Loucy (cell line): ENCODE data around the gene NIPSNAP3A.

Source experiments
- H2AFZ ChIP-seq: fragments of 200-600 bp; sonication (generic); 2 replicates; pipeline ENCODE4 v1.6.0; 2016; ENCODE audit warnings: antibody characterized with exemption, mild to moderate bottlenecking, low read length, moderate library complexity
- H3F3A ChIP-seq: fragments of 200-600 bp; 2 replicates; pipeline ENCODE4 v1.6.0; 2016; ENCODE audit warnings: antibody characterized with exemption, low read depth, mild to moderate bottlenecking
- H3K27me3 ChIP-seq: fragments of 200-600 bp; sonication (generic); 2 replicates; pipeline ENCODE4 v1.6.1; 2014; ENCODE audit warnings: low read length, mild to moderate bottlenecking; ENCODE audit not compliant: insufficient read depth, poor library complexity, severe bottlenecking
- H3K36me3 ChIP-seq: fragments of 200-600 bp; sonication (generic); 2 replicates; pipeline ENCODE4 v1.6.1; 2016; ENCODE audit warnings: low read length; ENCODE audit not compliant: insufficient read depth
- H3K4me1 ChIP-seq: fragments of 200-600 bp; sonication (generic); 2 replicates; pipeline ENCODE4 v1.5.1; 2014; ENCODE audit warnings: low read length, mild to moderate bottlenecking; ENCODE audit not compliant: insufficient read depth, poor library complexity, severe bottlenecking
- H3K4me2 ChIP-seq: fragments of 200-600 bp; sonication (generic); 2 replicates; pipeline ENCODE4 v1.6.0; 2014; ENCODE audit warnings: antibody characterized with exemption, low read length, low read depth, mild to moderate bottlenecking; ENCODE audit not compliant: poor library complexity, severe bottlenecking
- H3K4me3 ChIP-seq: fragments of 200-600 bp; sonication (generic); 2 replicates; pipeline ENCODE4 v1.5.1; 2014; ENCODE audit warnings: low read length, mild to moderate bottlenecking, mixed read lengths; ENCODE audit not compliant: poor library complexity, severe bottlenecking
- H3K79me2 ChIP-seq: fragments of 200-600 bp; sonication (generic); 2 replicates; pipeline ENCODE4 v1.6.1; 2014; ENCODE audit warnings: low read length; ENCODE audit not compliant: insufficient read depth
- H3K9ac ChIP-seq: fragments of 200-600 bp; sonication (generic); 2 replicates; pipeline ENCODE4 v1.6.0; 2014; ENCODE audit warnings: mild to moderate bottlenecking, low read depth, low read length, moderate library complexity; ENCODE audit not compliant: poor library complexity, severe bottlenecking
- H3K9me2 ChIP-seq: fragments of 200-600 bp; sonication (generic); replicated peaks from 2 replicates; pipeline ENCODE4 v1.6.1; 2016; ENCODE audit warnings: low read depth, low read length, mixed read lengths
- H3K9me3 ChIP-seq: fragments of 200-600 bp; sonication (generic); 2 replicates; pipeline ENCODE4 v1.6.1; 2014; ENCODE audit warnings: mild to moderate bottlenecking, antibody characterized with exemption, low read length, low read depth; ENCODE audit not compliant: insufficient read depth
- H4K20me1 ChIP-seq: fragments of 200-600 bp; sonication (generic); 2 replicates; pipeline ENCODE4 v1.6.0; 2014; ENCODE audit warnings: antibody characterized with exemption, low read length, mild to moderate bottlenecking; ENCODE audit not compliant: insufficient read depth, poor library complexity, severe bottlenecking
- CTCF ChIP-seq: fragments of 200-600 bp; sonication (generic); conservative IDR thresholded peaks from 2 replicates; pipeline ENCODE4 v1.5.1; 2014; ENCODE audit warnings: mild to moderate bottlenecking, antibody characterized with exemption, low read length
- EZH2phosphoT487 ChIP-seq: fragments of 200-600 bp; IDR thresholded peaks from 2 replicates; pipeline ENCODE4 v1.6.1; 2018; ENCODE audit warnings: antibody characterized with exemption, mild to moderate bottlenecking, moderate library complexity, borderline replicate concordance

The NIPSNAP3A gene

DNA sequence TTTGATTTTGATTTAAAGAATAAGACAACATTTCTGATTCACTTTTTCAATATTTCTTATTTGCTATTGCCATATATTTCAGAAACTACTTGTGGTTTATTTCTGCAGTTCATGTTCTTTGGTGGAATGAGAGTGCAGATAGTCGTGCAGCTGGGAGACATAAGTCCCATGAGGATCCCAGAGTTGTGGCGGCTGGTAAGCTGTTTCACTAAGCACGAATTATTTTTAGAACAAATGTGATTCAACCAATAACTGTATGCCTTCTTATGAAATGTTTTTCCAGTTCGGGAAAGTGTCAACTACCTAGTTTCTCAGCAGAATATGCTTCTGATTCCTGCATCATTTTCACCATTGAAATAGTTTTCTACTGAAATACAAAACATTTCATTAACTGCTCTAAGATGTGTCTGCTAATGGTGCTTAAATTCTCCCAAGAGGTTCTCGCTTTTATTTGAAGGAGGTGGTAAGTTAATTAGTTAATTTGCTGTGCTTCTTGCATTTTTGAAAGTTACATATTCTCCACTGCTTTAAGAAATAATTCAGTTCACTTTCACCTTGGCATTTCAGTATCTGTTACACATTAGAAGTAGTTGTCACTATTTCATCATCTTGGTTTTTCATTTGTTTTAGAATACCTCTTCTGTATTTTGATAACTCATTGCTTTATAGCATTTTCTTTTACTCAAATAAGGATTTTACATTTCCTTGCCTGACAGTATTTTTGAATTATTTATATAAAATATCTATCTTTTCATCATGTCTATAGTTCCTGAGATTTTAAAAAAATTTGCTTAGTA lies 25.4 kb downstream of the NIPSNAP3A start:
- no peaks in the 10 kb centered on the region for H3K36me3 ChIP-seq
- no peaks in the 10 kb centered on the region for H4K20me1 ChIP-seq
- no peak for TF ChIP-seq EZH2phosphoT487
- no peak for TF ChIP-seq CTCF
- H3K4me1 ChIP-seq, result peaks cover 6% of the 10 kb centered on the region
- no peaks in the 10 kb centered on the region for H3K9me3 ChIP-seq
- no peak overlapping the region for H3K9ac ChIP-seq
- H3K9me2 ChIP-seq, result no peaks in the 10 kb centered on the region
- peak overlapping the region; percentile 34 for H3K4me2 ChIP-seq
- no peaks in the 10 kb centered on the region for H3F3A ChIP-seq
- H3K4me3 ChIP-seq, result no peak overlapping the region
- no peaks in the 10 kb centered on the region for H3K27me3 ChIP-seq
- peak overlapping the region; percentile 45; the same call in 1 of the 2 replicates for H2AFZ ChIP-seq
- no peaks in the 10 kb centered on the region for H3K79me2 ChIP-seq

GRCh38 chr9:104774132-104774531 lies 26.6 kb downstream of the NIPSNAP3A start:
- peaks cover 6% of the 10 kb centered on the region for H3K4me1 ChIP-seq
- H3K79me2 ChIP-seq, result no peaks in the 10 kb centered on the region
- no peaks in the 10 kb centered on the region for H3K36me3 ChIP-seq
- TF ChIP-seq EZH2phosphoT487 (no peak), CTCF (no peak)
- H3F3A ChIP-seq, result no peaks in the 10 kb centered on the region
- H3K9me3 ChIP-seq, result no peaks in the 10 kb centered on the region
- no peaks in the 10 kb centered on the region for H3K9me2 ChIP-seq
- H2AFZ ChIP-seq, result no peak overlapping the region
- H3K9ac ChIP-seq, result no peak overlapping the region
- H3K27me3 ChIP-seq, result no peaks in the 10 kb centered on the region
- H4K20me1 ChIP-seq, result no peaks in the 10 kb centered on the region
- no peak overlapping the region for H3K4me2 ChIP-seq
- no peak overlapping the region for H3K4me3 ChIP-seq

DNA sequence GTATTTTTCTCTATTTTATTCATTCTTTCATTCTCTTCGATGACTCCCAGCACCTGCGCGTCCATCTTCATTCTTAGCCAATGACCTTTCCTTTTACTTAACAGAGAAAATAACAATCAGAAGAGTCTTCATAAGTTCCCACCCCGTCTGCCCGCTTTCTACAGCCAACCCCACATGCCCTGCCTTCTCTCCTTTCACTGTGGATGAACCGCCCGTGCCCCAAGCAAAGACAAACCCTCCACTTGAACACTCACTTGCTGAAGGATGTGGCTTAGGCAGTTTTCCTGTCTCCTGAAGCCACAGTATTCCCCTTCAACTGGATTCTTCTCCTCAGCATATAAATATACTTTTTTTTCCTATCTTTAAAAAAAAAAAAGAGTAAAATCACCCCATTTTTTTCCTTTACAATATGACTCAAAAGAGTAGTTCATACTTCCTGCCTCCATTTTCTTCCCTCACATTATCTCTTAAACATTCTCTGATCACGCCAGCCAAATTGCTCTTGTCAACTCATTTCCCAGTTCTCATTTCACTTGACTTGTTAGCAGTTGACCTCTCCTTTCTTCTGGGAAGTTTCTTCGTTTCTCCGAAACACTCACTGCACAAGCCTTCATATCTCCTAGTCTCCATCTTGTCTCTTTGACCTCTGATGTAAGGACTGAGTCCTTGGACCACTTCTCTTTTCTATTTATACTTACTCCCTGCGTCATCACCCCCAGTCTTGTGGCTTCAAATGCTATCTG lies 27.5 kb downstream of the NIPSNAP3A start:
- Histone ChIP-seq H3K27me3 (no peaks in the 10 kb centered on the region), H4K20me1 (no peaks in the 10 kb centered on the region), H2AFZ (no peak overlapping the region), H3K4me3 (no peak overlapping the region), H3K79me2 (no peaks in the 10 kb centered on the region), H3K36me3 (no peaks in the 10 kb centered on the region), H3K9me2 (no peaks in the 10 kb centered on the region), H3F3A (no peaks in the 10 kb centered on the region), H3K9ac (no peak overlapping the region), H3K4me2 (no peak overlapping the region), H3K9me3 (no peaks in the 10 kb centered on the region), H3K4me1 (peaks cover 6% of the 10 kb centered on the region)
- TF ChIP-seq CTCF (no peak), EZH2phosphoT487 (no peak)
